ENCODE measurements around the gene CSTF1.

DNA sequence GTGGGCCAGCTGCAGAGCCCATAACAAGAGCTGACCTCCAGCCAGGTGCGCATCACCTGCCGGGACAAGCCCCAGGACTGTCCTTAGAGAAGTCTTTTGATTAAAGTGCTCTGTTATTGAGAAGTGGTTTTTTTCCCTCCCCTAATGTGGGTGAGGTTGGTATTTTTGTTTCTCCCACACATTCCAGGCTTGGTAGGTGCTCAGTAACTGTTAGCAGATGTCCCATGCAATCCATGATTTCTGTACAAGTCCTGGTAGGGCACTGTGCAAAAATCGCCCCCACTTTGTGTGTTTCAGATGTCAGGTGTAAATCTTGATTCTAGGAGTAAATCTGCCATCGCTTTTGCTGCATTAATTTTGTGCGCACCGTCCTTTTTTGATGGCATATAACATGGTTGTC, 29.0 kb upstream of the CSTF1 start:
- no peak for TF ChIP-seq CTCF (IDR thresholded peaks at IDR 0.05)
- TF ChIP-seq POLR2A (IDR thresholded peaks at IDR 0.05), result no peak
- no peak for TF ChIP-seq POLR2AphosphoS5 (IDR thresholded peaks at IDR 0.05)

All from prostate gland (tissue), 2 donors.